A673 (cell line): ENCODE data around the gene ZIC5. TPM values are rescaled to one million over a fixed set of nuclear protein-coding genes. Genes with fewer than 3 reads are reported as not detected.
"Not testable (repeated sequence)": the region's sequence is repeated elsewhere in the genome, so short reads cannot be mapped to it uniquely, and the experiment has no call there.

Source experiments
- BruUV-seq: library from RNA; stranded (reverse); fragments of 400-500 nt; replicated peaks from 2 replicates; lab custom pipeline; 2021; lab: Mats Ljungman, UMichigan
- CTCF ChIA-PET: fragments of 300-600 bp; sonication (Branson Sonifier 250); formaldehyde crosslinking; loops from one replicate; lab custom pipeline; 2022; ENCODE audit warnings: antibody characterized with exemption; lab: Charles Lee
- POLR2A ChIA-PET: fragments of 300-600 bp; sonication (Branson Sonifier 250); formaldehyde crosslinking; loops from one replicate; lab custom pipeline; 2022; ENCODE audit warnings: antibody characterized with exemption; ENCODE audit not compliant: low non-redundant PET; lab: Charles Lee
- DNase-seq: peaks from one replicate; pipeline ENCODE4 v3.0.0-alpha.2; 2015; ENCODE audit warnings: low spot score
- H3K27ac ChIP-seq: fragments of 200-600 bp; sonication (generic); 2 replicates; pipeline ENCODE4 v1.5.1; 2016; ENCODE audit warnings: mixed run types, low read depth, mild to moderate bottlenecking, mixed read lengths, antibody characterized with exemption, low read length; ENCODE audit not compliant: poor library complexity, severe bottlenecking
- H3K27me3 ChIP-seq: fragments of 200-600 bp; sonication (generic); replicated peaks from 2 replicates; pipeline ENCODE4 v1.6.1; 2017; ENCODE audit warnings: mixed run types, low read depth, mild to moderate bottlenecking, mixed read lengths, antibody characterized with exemption, low read length; ENCODE audit not compliant: insufficient read depth, poor library complexity
- H3K36me3 ChIP-seq: fragments of 200-600 bp; sonication (generic); 2 replicates; pipeline ENCODE4 v1.6.1; 2016; ENCODE audit warnings: mixed run types, mild to moderate bottlenecking, mixed read lengths, antibody characterized with exemption, low read length; ENCODE audit not compliant: insufficient read depth, poor library complexity, severe bottlenecking
- H3K4me1 ChIP-seq: fragments of 200-600 bp; sonication (generic); 2 replicates; pipeline ENCODE4 v1.6.1; 2017; ENCODE audit warnings: mixed run types, mild to moderate bottlenecking, mixed read lengths, antibody characterized with exemption, low read length; ENCODE audit not compliant: insufficient read depth, poor library complexity, severe bottlenecking
- H3K4me3 ChIP-seq: fragments of 200-600 bp; sonication (generic); 2 replicates; pipeline ENCODE4 v1.5.1; 2016; ENCODE audit warnings: low read depth, mixed run types, mild to moderate bottlenecking, mixed read lengths, low read length; ENCODE audit not compliant: poor library complexity, severe bottlenecking
- H3K9me3 ChIP-seq: fragments of 200-600 bp; sonication (generic); 2 replicates; pipeline ENCODE4 v1.6.1; 2016; ENCODE audit warnings: mixed run types, low read depth, mild to moderate bottlenecking, mixed read lengths, antibody characterized with exemption, low read length; ENCODE audit not compliant: poor library complexity, severe bottlenecking
- CTCF ChIP-seq: fragments of 300-800, 200-600 bp; sonication (generic); conservative IDR thresholded peaks from 2 replicates; pipeline ENCODE4 v1.5.1; 2017; ENCODE audit warnings: low read depth, mild to moderate bottlenecking, antibody characterized with exemption, low read length, moderate library complexity, mixed read lengths
- EZH2 ChIP-seq: fragments of 200-600 bp; sonication (generic); IDR thresholded peaks from 2 replicates; pipeline ENCODE4 v1.6.1; 2017; ENCODE audit warnings: borderline replicate concordance, low read depth, mild to moderate bottlenecking, mixed read lengths, antibody characterized with exemption, low read length; ENCODE audit not compliant: poor library complexity, severe bottlenecking
- intact Hi-C: fragments of 100-400 bp; cut with micrococcal nuclease; formaldehyde crosslinking; loops from one replicate; pipeline ENCODE4 v1.10.0; 2022; ENCODE audit not compliant: unreplicated experiment
- total RNA-seq: library from RNA; stranded (reverse); gene quantifications from 2 replicates; pipeline ENCODE4 v1.2.3, GENCODE V29; 2021

ZIC5 gene
- total RNA-seq, 1 experiment from 2014 or later = 25.2 TPM

DNA sequence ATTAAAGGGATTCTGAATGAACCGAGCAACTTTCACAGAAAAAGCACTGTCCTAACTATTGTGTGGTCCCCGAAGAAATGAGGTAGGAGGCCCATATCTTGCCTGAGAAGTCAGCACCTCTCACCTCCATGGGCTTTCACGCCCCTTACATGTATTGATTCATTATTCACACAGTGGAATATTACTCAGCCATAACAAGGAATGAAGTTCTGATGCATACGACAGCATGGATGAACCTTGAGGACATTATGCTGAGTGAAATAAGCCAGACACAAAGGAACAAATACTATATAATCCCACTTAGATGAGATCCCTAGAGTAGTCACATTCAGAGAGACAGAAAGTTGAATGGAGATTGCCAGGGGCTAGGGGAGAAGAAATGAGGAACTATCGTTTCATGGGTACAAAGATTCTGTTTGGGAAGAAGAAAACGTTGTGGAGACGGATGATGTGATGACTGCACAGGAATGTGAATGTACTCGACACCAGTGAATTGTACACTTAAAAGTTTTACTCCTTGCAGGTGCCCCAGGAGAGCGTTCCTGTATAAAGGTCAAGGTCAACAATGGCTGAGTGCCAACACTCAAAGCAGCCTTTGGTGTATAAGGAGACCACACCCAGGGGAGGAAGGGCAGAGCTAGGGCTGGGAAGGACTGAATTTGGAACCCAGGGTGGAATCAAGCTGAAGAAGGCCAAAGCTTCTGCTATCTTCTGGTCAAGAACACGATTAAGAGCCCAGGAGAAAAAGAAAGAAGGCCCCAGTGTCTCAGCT, 22.5 kb downstream of the ZIC5 start:
- no peak for DNase-seq
- H3K4me3 ChIP-seq = no peak overlapping the region
- H3K27me3 ChIP-seq = no peaks in the 10 kb centered on the region
- H3K4me1 ChIP-seq = peaks cover 15% of the 10 kb centered on the region
- ChIA-PET POLR2A (no interaction called here), CTCF (no interaction called here)
- no peaks in the 10 kb centered on the region for H3K36me3 ChIP-seq
- H3K9me3 ChIP-seq = no peaks in the 10 kb centered on the region
- TF ChIP-seq CTCF (no peak), EZH2 (no peak)
- intact Hi-C loops = no loop called here
- H3K27ac ChIP-seq = peak overlapping the region; percentile 34
- no TSS peak for BruUV-seq

GRCh38 chr13:99948411-99948810, 23.2 kb downstream of the ZIC5 start:
- BruUV-seq = no TSS peak
- H3K27ac ChIP-seq = no peak overlapping the region
- TF ChIP-seq CTCF (no peak), EZH2 (no peak)
- CTCF ChIA-PET = no interaction called here
- H3K4me3 ChIP-seq = no peak overlapping the region
- intact Hi-C loops = no loop called here
- H3K4me1 ChIP-seq = peaks cover 15% of the 10 kb centered on the region
- POLR2A ChIA-PET = no interaction called here
- H3K9me3 ChIP-seq = no peaks in the 10 kb centered on the region
- no peaks in the 10 kb centered on the region for H3K36me3 ChIP-seq
- no peak for DNase-seq
- H3K27me3 ChIP-seq = no peaks in the 10 kb centered on the region

GRCh38 chr13:99947666-99948065, 23.9 kb downstream of the ZIC5 start:
- no peak overlapping the region for H3K4me3 ChIP-seq
- no peaks in the 10 kb centered on the region for H3K36me3 ChIP-seq
- BruUV-seq = no TSS peak
- ChIA-PET CTCF (interaction anchor here (0.7 kb wide), 1 partner anchor 9 kb away, joined by 5 read pairs; no protein-coding TSS in a partner anchor), POLR2A (no interaction called here)
- no peak for DNase-seq
- intact Hi-C loops = no loop called here
- H3K9me3 ChIP-seq = no peaks in the 10 kb centered on the region
- H3K27ac ChIP-seq = no peak overlapping the region
- H3K27me3 ChIP-seq = no peaks in the 10 kb centered on the region
- no peak for TF ChIP-seq CTCF
- no peak for TF ChIP-seq EZH2
- H3K4me1 ChIP-seq = peaks cover 15% of the 10 kb centered on the region

- H3K9me3 ChIP-seq, H3K4me3 ChIP-seq, intact Hi-C loops, H3K27ac ChIP-seq, H3K27me3 ChIP-seq, POLR2A ChIA-PET, DNase-seq, CTCF ChIA-PET, BruUV-seq, H3K36me3 ChIP-seq: not testable (repeated sequence)
- H3K4me1 ChIP-seq = peaks cover 13% of the 10 kb centered on the region
These were observed 26.1 kb downstream of the ZIC5 start for GRCh38 chr13:99945515-99945914.
